Epidermal melanocyte (primary cell): ENCODE measurements around the gene ELAC1.

ENCODE experiments used
- DNase-seq: peaks from one replicate; pipeline ENCODE4 v3.0.0; 2011; ENCODE audit warnings: low spot score; ENCODE audit not compliant: insufficient read length

The ELAC1 gene

GRCh38 chr18:51017140-51017879 is 49.5 kb downstream of the ELAC1 start:
- no peak for DNase-seq

GRCh38 chr18:51020536-51020935 is 52.7 kb downstream of the ELAC1 start:
- no peak for DNase-seq

- no peak for DNase-seq
Observed at GRCh38 chr18:51021226-51021965, 53.6 kb downstream of the ELAC1 start.

- no peak for DNase-seq
Observed at GRCh38 chr18:51025512-51025911, 57.7 kb downstream of the ELAC1 start.

GRCh38 chr18:51028201-51028805 is 60.5 kb downstream of the ELAC1 start:
- no peak for DNase-seq

- no peak for DNase-seq
Observed at GRCh38 chr18:51029378-51029693, 61.5 kb downstream of the ELAC1 start.

- DNase-seq: peak; percentile 91
Observed at GRCh38 chr18:51029694-51030536, 62.1 kb downstream of the ELAC1 start, which contains the start of gene SMAD4. SMAD4 (plus strand) TSS chr18:51030213; CDS start chr18:51047047, 16,834 bp downstream.

- DNase-seq: no peak
Observed at GRCh38 chr18:51030537-51031258, 62.9 kb downstream of the ELAC1 start.

GRCh38 chr18:51032193-51032592 is 64.4 kb downstream of the ELAC1 start:
- DNase-seq: no peak

- DNase-seq: no peak
Observed at GRCh38 chr18:51037230-51037629, 69.4 kb downstream of the ELAC1 start.
